GM12801 (cell line): ENCODE measurements around the gene FAM151A.

ENCODE experiments used
- CTCF ChIP-seq: IDR thresholded peaks from one replicate; pipeline ENCODE4 v1.5.1; 2011; ENCODE audit warnings: control low read depth; ENCODE audit not compliant: insufficient read length; ENCODE audit errors: extremely low read depth

The FAM151A gene

GRCh38 chr1:54599211-54599823 is 24.0 kb downstream of the FAM151A start:
- no peak for TF ChIP-seq CTCF

DNA sequence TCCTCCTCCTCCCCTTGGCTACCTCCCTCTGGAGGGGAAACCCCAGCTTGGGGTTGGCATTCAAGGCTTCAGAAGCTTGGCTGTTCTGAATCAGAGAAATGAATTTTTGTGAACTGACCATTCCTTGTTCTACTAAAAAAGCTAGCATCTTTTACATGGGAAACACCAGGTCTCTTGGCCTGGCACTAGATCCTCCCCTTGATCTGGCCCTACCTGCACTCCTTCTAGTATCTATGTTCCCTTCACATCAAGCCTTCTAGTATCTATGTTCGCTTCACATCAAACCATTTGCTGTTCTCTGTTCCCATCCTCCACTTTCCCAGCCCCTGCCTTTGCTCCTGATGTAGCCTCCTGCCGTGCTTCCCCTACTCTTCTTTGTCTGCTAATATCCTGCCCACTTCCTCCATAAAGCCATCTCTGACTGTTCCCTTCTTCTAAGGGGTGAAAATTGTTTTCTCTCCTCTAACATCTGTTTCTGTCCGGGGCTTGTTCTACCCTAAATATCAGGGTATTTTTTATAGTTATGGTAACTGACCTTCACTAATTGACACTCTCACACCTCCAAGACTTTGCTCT is 25.8 kb downstream of the FAM151A start:
- TF ChIP-seq CTCF, result no peak

GRCh38 chr1:54596756-54597155 is 26.6 kb downstream of the FAM151A start:
- no peak for TF ChIP-seq CTCF

- TF ChIP-seq CTCF, result no peak
Measured at GRCh38 chr1:54595956-54596498, 27.3 kb downstream of the FAM151A start.

- no peak for TF ChIP-seq CTCF
Measured at GRCh38 chr1:54594463-54594862, 28.9 kb downstream of the FAM151A start.

GRCh38 chr1:54593571-54594160 is 29.7 kb downstream of the FAM151A start:
- TF ChIP-seq CTCF, result no peak

GRCh38 chr1:54591127-54591756 is 32.1 kb downstream of the FAM151A start:
- TF ChIP-seq CTCF, result no peak
